CD4-positive, alpha-beta memory T cell (primary cell): Measurements from ENCODE around the gene FAM222B. TPM values are rescaled to one million over a fixed set of nuclear protein-coding genes. Genes with fewer than 3 reads are reported as not detected.

Experiments
- CTCF ChIA-PET: fragments of 350-600 bp; sonication (Branson Sonifier 250); formaldehyde crosslinking; loops from one replicate; lab custom pipeline; 2021; ENCODE audit warnings: inconsistent platforms; ENCODE audit not compliant: partially characterized antibody; lab: Charles Lee
- POLR2A ChIA-PET: fragments of 350-600 bp; sonication (Branson Sonifier 250); formaldehyde crosslinking; loops from one replicate; lab custom pipeline; 2021; ENCODE audit not compliant: partially characterized antibody; lab: Charles Lee
- DNase-seq, 5 donors: peaks; one replicate each; pipeline versions ENCODE4 v3.0.0 to v3.0.0-alpha.2; 2020 to 2022; ENCODE audit warnings: mixed read lengths in 1 of 5
- H3K27ac ChIP-seq: one replicate; pipeline ENCODE4 v1.7.0; 2013; ENCODE audit warnings: low read depth, low read length
- H3K27me3 ChIP-seq: 2 replicates; pipeline ENCODE4 v1.7.0; 2013; ENCODE audit warnings: mild to moderate bottlenecking, low read length, moderate library complexity; ENCODE audit not compliant: insufficient read depth
- H3K36me3 ChIP-seq: 2 replicates; pipeline ENCODE4 v1.7.0; 2013; ENCODE audit warnings: mild to moderate bottlenecking, low read length, moderate library complexity; ENCODE audit not compliant: insufficient read depth
- H3K4me1 ChIP-seq: 2 replicates; pipeline ENCODE4 v1.7.0; 2013; ENCODE audit warnings: mild to moderate bottlenecking, low read length, moderate library complexity; ENCODE audit not compliant: insufficient read depth
- H3K4me3 ChIP-seq, 2 donors: one replicate each; pipeline ENCODE4 v1.7.0; 2013; ENCODE audit warnings: low read length in 2 of 2, mild to moderate bottlenecking in 1 of 2
- H3K9me3 ChIP-seq, 2 donors: one replicate each; pipeline ENCODE4 v1.7.0; 2013; ENCODE audit warnings: low read length in 2 of 2, control low read depth in 1 of 2; ENCODE audit not compliant: control insufficient read depth in 1 of 2
- H3K27ac Mint-ChIP-seq, 7 donors: one replicate each; pipeline ENCODE4 v1.8.0; 2020 to 2021; ENCODE audit warnings: mixed read lengths in 7 of 7, mild to moderate bottlenecking in 6 of 7, inconsistent platforms in 3 of 7, moderate library complexity in 3 of 7
- H3K27me3 Mint-ChIP-seq, 2 donors: one replicate each; pipeline ENCODE4 v1.8.0; 2020 to 2021; ENCODE audit warnings: mixed read lengths in 2 of 2
- H3K36me3 Mint-ChIP-seq, 2 donors: one replicate each; pipeline ENCODE4 v1.8.0; 2020 to 2021; ENCODE audit warnings: mixed read lengths in 2 of 2, inconsistent platforms in 1 of 2, mild to moderate bottlenecking in 1 of 2
- H3K4me1 Mint-ChIP-seq, 4 donors: one replicate each; pipeline ENCODE4 v1.8.0; 2020 to 2021; ENCODE audit warnings: mixed read lengths in 4 of 4, mild to moderate bottlenecking in 1 of 4
- H3K4me3 Mint-ChIP-seq, 8 donors: one replicate each; pipeline ENCODE4 v1.8.0; 2020 to 2021; ENCODE audit warnings: mixed read lengths in 8 of 8, mild to moderate bottlenecking in 7 of 8, moderate library complexity in 6 of 8, inconsistent platforms in 3 of 8
- H3K9me3 Mint-ChIP-seq, 8 donors: one replicate each; pipeline ENCODE4 v1.8.0; 2020 to 2021; ENCODE audit warnings: mixed read lengths in 8 of 8, mild to moderate bottlenecking in 5 of 8, inconsistent platforms in 3 of 8, moderate library complexity in 1 of 8
- intact Hi-C: fragments of 100-400 bp; cut with micrococcal nuclease; formaldehyde crosslinking; loops from one replicate; pipeline ENCODE4 v1.15.1; 2023
- polyA plus RNA-seq, 2 donors: library from polyadenylated mRNA; unstranded; fragments of 300-500 nt; fragmentation: Illumina TruSeq; gene quantifications; one replicate each; pipeline ENCODE4 v1.2.3, GENCODE V29; 2021
- total RNA-seq, 2 experiments: library from RNA; stranded (reverse); gene quantifications; one replicate each; pipeline ENCODE4 v1.2.3, GENCODE V29; 2021

Gene FAM222B
- total and polyA plus RNA-seq, 4 experiments from 2014 or later: 7.9 to 23.2 (median 21.0) TPM

DNA sequence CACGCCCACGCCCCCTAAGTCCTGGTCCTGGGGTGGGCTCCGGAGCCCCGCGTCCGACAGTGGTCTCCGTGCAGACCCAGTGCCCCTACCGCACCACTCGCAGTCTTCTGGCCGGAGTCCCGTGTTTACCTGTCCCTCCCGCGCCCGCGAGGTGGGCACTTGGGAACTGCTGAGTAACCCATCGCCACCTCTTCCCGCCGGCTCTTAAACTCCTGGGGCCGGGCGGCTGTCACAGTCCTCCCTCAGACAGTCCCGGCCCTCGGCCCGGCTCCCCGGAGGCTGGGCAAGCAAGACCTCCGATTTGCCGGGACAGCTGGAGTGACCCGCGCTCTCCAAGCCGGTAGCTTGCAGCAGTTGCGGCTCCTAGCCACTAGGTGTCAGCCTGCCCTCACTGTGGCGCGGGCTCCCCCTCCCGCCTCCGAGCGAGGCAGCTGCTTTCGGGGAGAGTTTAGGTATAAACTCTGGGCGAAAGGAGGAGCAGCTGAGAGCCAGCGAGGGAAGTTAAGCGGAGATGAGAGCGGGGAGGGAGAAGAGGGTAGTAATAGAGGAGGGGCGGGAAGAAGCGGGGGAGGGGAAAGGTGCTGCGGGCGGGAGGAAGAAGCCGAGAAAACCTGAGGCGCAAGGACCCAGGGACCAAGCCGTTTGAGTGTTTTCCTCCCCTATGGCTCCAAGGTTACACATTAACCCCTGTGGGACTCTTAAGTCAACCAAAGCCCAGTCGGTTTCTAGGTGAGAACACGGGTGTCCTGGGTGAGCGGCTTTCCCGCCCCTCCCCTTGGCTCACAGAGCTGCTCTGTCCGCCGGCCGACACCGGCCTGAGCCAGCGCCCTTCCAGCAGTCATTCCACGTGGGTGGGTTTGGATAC, 115.7 kb downstream of the FAM222B start:
- no peaks in the 10 kb centered on the region for H3K9me3 Mint-ChIP-seq
- peak; percentile 86 to 91 (median 88) for DNase-seq
- no peaks in the 10 kb centered on the region for H3K27me3 Mint-ChIP-seq
- H3K4me3 ChIP-seq: peak overlapping the region; percentile 57 to 85
- H3K4me1 ChIP-seq: peaks cover 43% of the 10 kb centered on the region
- peaks cover 32% of the 10 kb centered on the region for H3K36me3 ChIP-seq
- peak overlapping the region; percentile 99 to 100 (median 100) for H3K27ac Mint-ChIP-seq
- H3K4me3 Mint-ChIP-seq: peak overlapping the region; percentile 91 to 98 (median 96)
- intact Hi-C loops: loop anchor here (1.0 to 10.0 kb wide), 7 partner anchors 23 to 568 kb away; partner anchors contain the start of gene NUFIP2
- H3K27ac ChIP-seq: peak overlapping the region; percentile 98
- H3K36me3 Mint-ChIP-seq: peaks cover 16 to 43% of the 10 kb centered on the region in 2 donors
- no peaks in the 10 kb centered on the region for H3K27me3 ChIP-seq
- peaks cover 34 to 67% (median 45%) of the 10 kb centered on the region in 4 donors for H3K4me1 Mint-ChIP-seq
- ChIA-PET POLR2A (interaction anchor here (0.7 to 11.0 kb wide), 24 partner anchors 10 to 397 kb away, joined by 3 to 528 read pairs (median 6); partner anchors contain the start of genes BLTP2, DHRS13, FAM222B and FLOT2), CTCF (interaction anchor here (0.5 to 6.9 kb wide), 44 partner anchors 8 to 777 kb away, joined by 3 to 492 read pairs (median 6); partner anchors contain the start of genes BLTP2, DHRS13, FAM222B and FLOT2)
- no peaks in the 10 kb centered on the region for H3K9me3 ChIP-seq

DNA sequence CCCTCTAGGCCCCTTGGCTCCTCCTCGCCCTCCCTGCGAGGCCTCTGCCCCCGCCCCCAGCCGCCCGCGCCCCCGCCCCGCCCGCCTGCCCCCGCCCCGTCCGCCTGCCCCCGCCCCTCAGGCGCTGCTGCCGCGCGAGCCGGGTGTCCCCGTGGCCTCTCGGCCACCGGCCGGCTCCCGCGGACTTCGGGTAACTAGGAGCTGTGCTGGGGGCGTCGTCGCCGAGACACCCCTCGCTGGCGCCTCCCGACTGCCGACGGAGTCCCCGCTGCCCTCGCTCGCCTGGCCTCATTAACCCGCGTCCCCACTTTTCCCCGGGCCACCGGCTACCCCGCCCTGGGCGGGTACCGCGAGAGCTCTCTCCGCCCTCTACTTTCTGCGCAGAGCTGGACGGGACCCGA, 116.4 kb downstream of the FAM222B start, which contains the start of gene TLCD1:
TSS of gene TLCD1 (minus strand) at position 8 of the 401 bp plus-strand sequence. CDS start 136 bp downstream, outside the sequence.
- intact Hi-C loops: loop anchor here (2.0 to 10.0 kb wide), 4 partner anchors 79 to 569 kb away; partner anchors contain the start of gene NUFIP2
- Histone ChIP-seq H3K27me3 (no peaks in the 10 kb centered on the region), H3K9me3 (no peaks in the 10 kb centered on the region), H3K27ac (peak within 1 kb of the TSS; percentile 98), H3K36me3 (peaks cover 39% of the 10 kb centered on the region), H3K4me3 (peak within 1 kb of the TSS; percentile 57 to 85), H3K4me1 (peaks cover 49% of the 10 kb centered on the region)
- Mint-ChIP-seq H3K36me3 (peaks cover 19 to 48% of the 10 kb centered on the region in 2 donors), H3K4me1 (peaks cover 39 to 73% (median 51%) of the 10 kb centered on the region in 4 donors), H3K27me3 (no peaks in the 10 kb centered on the region), H3K9me3 (no peaks in the 10 kb centered on the region), H3K27ac (peak within 1 kb of the TSS; percentile 99 to 100 (median 100)), H3K4me3 (peak within 1 kb of the TSS; percentile 91 to 98 (median 96))
- ChIA-PET POLR2A (interaction anchor here (0.8 to 11.0 kb wide), 18 partner anchors 11 to 398 kb away, joined by 3 to 528 read pairs (median 9); partner anchors contain the start of genes BLTP2, DHRS13, FAM222B and FLOT2), CTCF (interaction anchor here (0.5 to 6.9 kb wide), 36 partner anchors 9 to 777 kb away, joined by 3 to 492 read pairs (median 6); partner anchors contain the start of genes BLTP2, DHRS13, FAM222B and FLOT2)
- peak; percentile 60 to 80 (median 76) for DNase-seq

DNA sequence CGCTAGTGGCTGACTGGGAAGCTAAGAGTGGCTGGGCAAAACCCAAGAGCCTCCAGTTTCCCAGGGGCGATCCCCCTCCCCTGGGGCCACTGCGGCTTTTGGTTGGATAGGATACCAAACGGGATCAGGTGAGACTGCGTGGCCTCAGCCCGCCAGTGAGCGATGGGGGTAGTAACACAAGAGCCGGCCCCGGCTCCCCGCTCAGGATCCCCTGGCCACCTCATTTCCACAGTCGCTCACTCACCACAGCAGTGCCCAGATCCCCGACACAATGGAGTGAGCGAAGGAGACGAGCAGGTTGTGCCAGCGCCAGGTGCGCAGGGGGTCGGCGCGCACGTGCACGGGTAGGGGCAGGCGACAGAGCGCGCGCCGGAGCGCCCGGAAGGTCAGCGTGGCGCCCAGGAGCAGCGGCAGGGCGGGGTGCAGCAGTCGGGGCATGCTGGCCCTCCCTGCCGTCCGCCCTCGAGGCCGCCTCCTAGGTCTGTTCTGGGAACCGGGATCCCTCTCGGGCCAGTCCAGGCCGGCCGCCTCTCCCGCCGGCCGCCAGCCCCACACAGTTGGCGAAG, 116.8 kb downstream of the FAM222B start:
- H3K27ac Mint-ChIP-seq: peak overlapping the region; percentile 82 to 96 (median 89)
- H3K27me3 ChIP-seq: no peaks in the 10 kb centered on the region
- H3K9me3 Mint-ChIP-seq: no peaks in the 10 kb centered on the region
- H3K27ac ChIP-seq: peak overlapping the region; percentile 58
- H3K27me3 Mint-ChIP-seq: no peaks in the 10 kb centered on the region
- peak in 2 of 5 donors; percentile 30 to 54 for DNase-seq
- H3K36me3 ChIP-seq: peaks cover 42% of the 10 kb centered on the region
- H3K4me3 Mint-ChIP-seq: peak overlapping the region; percentile 84 to 95 (median 86)
- CTCF ChIA-PET: interaction anchor here (0.6 to 6.9 kb wide), 27 partner anchors 9 to 412 kb away, joined by 3 to 492 read pairs (median 9); partner anchors contain the start of genes BLTP2, DHRS13, FAM222B and FLOT2
- H3K36me3 Mint-ChIP-seq: peaks cover 24 to 53% of the 10 kb centered on the region in 2 donors
- peaks cover 54% of the 10 kb centered on the region for H3K4me1 ChIP-seq
- H3K4me1 Mint-ChIP-seq: peaks cover 41 to 78% (median 55%) of the 10 kb centered on the region in 4 donors
- peak overlapping the region; percentile 23 to 51 for H3K4me3 ChIP-seq
- intact Hi-C loops: loop anchor here (2.0 to 10.0 kb wide), 4 partner anchors 79 to 569 kb away; partner anchors contain the start of gene NUFIP2
- no peaks in the 10 kb centered on the region for H3K9me3 ChIP-seq
- POLR2A ChIA-PET: interaction anchor here (1.1 to 11.0 kb wide), 11 partner anchors 12 to 225 kb away, joined by 3 to 528 read pairs (median 29); partner anchors contain the start of genes BLTP2, DHRS13, FLOT2 and PHF12

DNA sequence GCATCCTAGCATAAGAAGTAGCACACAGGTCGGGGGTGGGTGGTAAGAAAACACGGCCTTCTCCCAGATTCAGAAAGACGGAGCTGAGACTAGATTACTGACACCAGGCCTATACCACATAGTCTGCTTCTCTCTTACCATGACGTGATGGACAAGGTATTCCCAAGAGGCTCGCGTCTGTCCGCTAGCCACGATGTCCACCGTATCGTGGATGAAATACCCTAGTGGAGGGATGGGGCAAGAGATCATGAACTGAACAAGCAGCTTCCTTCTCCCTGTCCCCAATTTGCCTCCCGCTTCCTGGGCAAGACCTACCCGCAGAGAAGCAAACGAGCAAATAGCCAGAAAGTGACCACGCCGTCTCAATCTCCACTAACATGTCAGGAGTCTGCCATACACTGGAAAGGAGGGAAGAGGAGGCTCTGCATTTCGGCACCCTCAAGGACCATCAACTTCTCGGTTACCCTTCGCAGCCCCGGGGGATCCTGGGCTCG, 117.4 kb downstream of the FAM222B start:
- DNase-seq: no peak
- H3K27ac Mint-ChIP-seq: peak overlapping the region; percentile 83 to 96 (median 89)
- ChIA-PET CTCF (interaction anchor here (1.2 to 6.9 kb wide), 8 partner anchors 10 to 412 kb away, joined by 3 to 492 read pairs (median 10); partner anchors contain the start of genes FLOT2 and TRAF4), POLR2A (interaction anchor here (1.5 to 11.0 kb wide), 8 partner anchors 14 to 226 kb away, joined by 8 to 528 read pairs (median 38); partner anchors contain the start of genes BLTP2, DHRS13, FLOT2 and PHF12)
- H3K27me3 ChIP-seq: no peaks in the 10 kb centered on the region
- H3K36me3 Mint-ChIP-seq: peaks cover 29 to 58% of the 10 kb centered on the region in 2 donors
- H3K9me3 Mint-ChIP-seq: no peaks in the 10 kb centered on the region
- no peaks in the 10 kb centered on the region for H3K9me3 ChIP-seq
- no peaks in the 10 kb centered on the region for H3K27me3 Mint-ChIP-seq
- H3K27ac ChIP-seq: peak overlapping the region; percentile 58
- peak overlapping the region; percentile 23 to 51 for H3K4me3 ChIP-seq
- intact Hi-C loops: loop anchor here (5.0 to 10.0 kb wide), 2 partner anchors 127 to 570 kb away; partner anchors contain the start of gene NUFIP2
- H3K4me3 Mint-ChIP-seq: peak overlapping the region; percentile 84 to 95 (median 86)
- peaks cover 59% of the 10 kb centered on the region for H3K4me1 ChIP-seq
- H3K36me3 ChIP-seq: peaks cover 42% of the 10 kb centered on the region
- peaks cover 46 to 83% (median 60%) of the 10 kb centered on the region in 4 donors for H3K4me1 Mint-ChIP-seq

DNA sequence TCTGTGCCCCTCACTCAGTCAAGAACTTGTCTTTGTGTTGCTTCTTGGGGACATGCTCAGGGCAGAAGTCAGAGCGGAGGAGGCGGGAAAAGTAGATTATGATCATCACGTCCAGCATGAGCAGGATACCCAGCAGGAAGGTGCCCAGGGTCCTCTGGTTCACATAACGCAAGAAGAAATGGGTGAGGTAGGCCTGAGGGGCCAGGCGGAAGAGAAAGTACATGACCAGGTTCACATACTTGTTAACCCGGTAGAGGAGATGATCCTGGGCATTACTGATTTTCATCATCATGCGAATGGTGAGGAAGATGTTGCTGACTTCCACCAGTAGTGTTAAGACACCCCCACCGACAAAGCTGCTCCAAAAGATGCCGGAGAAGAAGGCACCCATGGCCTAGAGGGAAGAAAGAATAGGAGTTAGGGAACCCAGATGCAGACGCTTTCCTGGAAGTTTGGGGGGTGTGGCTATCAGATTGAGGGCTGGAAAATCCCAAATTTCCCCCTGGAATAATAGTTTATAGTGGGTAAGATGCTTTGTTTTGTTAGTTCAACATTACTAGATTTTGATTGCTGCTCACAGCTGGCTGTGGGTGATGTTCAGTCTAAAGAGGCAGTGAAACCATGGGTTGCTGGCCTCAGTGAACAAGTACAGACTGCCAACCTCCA, 118.0 kb downstream of the FAM222B start:
- intact Hi-C loops: loop anchor here (5.0 to 10.0 kb wide), 2 partner anchors 128 to 570 kb away; partner anchors contain the start of gene NUFIP2
- Mint-ChIP-seq H3K27ac (peak overlapping the region; percentile 83 to 96 (median 91)), H3K27me3 (no peaks in the 10 kb centered on the region), H3K36me3 (peaks cover 35 to 64% of the 10 kb centered on the region in 2 donors), H3K9me3 (no peaks in the 10 kb centered on the region), H3K4me3 (peak overlapping the region; percentile 84 to 95 (median 86)), H3K4me1 (peaks cover 45 to 89% (median 60%) of the 10 kb centered on the region in 4 donors)
- DNase-seq: no peak
- H3K9me3 ChIP-seq: no peaks in the 10 kb centered on the region
- peak overlapping the region; percentile 58 for H3K27ac ChIP-seq
- POLR2A ChIA-PET: interaction anchor here (4.2 to 11.0 kb wide), 7 partner anchors 14 to 227 kb away, joined by 26 to 528 read pairs (median 45); partner anchors contain the start of genes BLTP2, DHRS13, FLOT2 and PHF12
- H3K4me1 ChIP-seq: peaks cover 60% of the 10 kb centered on the region
- CTCF ChIA-PET: interaction anchor here (4.8 to 6.9 kb wide), 2 partner anchors 24 to 38 kb away, joined by 102 to 492 read pairs; partner anchors contain the start of gene TRAF4
- H3K4me3 ChIP-seq: no peak overlapping the region
- H3K36me3 ChIP-seq: peaks cover 42% of the 10 kb centered on the region
- no peaks in the 10 kb centered on the region for H3K27me3 ChIP-seq
